ENCODE results near the gene PROB1. TPM values are rescaled to one million over a fixed set of nuclear protein-coding genes. Genes with fewer than 3 reads are reported as not detected.
A peak's percentile ranks its signal among the peaks of the same experiment; 100 is the strongest.

PROB1 gene
- total and polyA plus RNA-seq, 2 of the 13 experiments (the other 11 are each of a cell fraction or from before 2014, with no cell fraction given) = 0.69 to 1.1 TPM

DNA sequence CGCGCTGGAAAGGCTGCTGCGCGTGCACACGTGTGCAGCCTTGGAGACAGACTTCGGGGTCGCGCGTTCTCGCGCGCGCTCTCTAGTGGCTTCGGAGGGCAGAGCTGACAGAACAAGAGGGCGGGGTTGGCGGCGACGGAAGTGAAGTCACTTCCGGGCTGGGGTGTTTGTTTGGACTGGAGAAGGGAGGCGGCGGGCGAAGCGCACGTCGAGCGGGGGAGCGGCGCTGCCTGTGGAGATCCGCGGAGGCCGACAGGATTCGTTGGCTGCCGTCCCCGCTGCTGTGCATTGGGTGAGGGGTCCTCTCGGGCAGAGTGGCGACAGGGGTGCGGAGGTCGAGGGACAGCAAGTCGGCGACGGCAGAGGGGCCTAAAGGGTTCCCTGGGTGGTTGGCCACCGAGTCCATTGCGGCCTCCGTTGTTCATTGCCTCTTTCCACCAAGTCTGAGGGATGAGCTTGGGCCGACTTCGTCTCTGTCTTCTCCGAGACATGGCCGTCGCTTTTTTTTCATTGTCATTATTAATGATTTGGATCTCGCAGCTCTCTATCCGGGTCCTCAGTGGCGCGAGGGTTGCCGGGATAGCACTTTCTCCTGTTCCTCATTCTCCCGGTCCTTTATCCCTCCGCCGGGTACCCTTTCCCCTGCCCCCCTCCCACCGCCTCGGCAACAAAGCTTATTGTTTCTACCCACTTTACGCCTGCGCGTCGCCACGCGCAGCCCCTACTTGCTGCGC, 53.0 kb downstream of the PROB1 start, which contains the start of gene PAIP2 (continued):
- TF ChIP-seq, protein P1, sequence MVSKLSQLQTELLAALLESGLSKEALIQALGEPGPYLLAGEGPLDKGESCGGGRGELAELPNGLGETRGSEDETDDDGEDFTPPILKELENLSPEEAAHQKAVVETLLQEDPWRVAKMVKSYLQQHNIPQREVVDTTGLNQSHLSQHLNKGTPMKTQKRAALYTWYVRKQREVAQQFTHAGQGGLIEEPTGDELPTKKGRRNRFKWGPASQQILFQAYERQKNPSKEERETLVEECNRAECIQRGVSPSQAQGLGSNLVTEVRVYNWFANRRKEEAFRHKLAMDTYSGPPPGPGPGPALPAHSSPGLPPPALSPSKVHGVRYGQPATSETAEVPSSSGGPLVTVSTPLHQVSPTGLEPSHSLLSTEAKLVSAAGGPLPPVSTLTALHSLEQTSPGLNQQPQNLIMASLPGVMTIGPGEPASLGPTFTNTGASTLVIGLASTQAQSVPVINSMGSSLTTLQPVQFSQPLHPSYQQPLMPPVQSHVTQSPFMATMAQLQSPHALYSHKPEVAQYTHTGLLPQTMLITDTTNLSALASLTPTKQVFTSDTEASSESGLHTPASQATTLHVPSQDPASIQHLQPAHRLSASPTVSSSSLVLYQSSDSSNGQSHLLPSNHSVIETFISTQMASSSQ (IDR thresholded peaks at IDR 0.05; ENCODE audit: low read depth) = no peak
- TF ChIP-seq, protein P1 (CRISPR knock-in tag; IDR thresholded peaks at IDR 0.05; ENCODE audit: borderline replicate concordance) = 0 out of 2 replicates have a peak, but pooled peaks have one; percentile 61
- TF ChIP-seq NFKBIZ (CRISPR knock-in tag; IDR thresholded peaks at IDR 0.05) (no peak), RBFOX2 (IDR thresholded peaks at IDR 0.05; ENCODE audit: low read depth, low read length) (peak; percentile 97), FOXM1 (CRISPR knock-in tag; IDR thresholded peaks at IDR 0.05) (no peak), ZMAT3 (CRISPR knock-in tag; conservative IDR thresholded peaks at IDR 0.05) (peak; percentile 57), ZNF383 (CRISPR knock-in tag; IDR thresholded peaks at IDR 0.05; ENCODE audit: borderline replicate concordance) (no peak; the same call in 1 of the 2 replicates), KMT2A (CRISPR knock-in tag; IDR thresholded peaks at IDR 0.05) (peak; percentile 58; the same call in 1 of the 2 replicates), ZBTB38 (CRISPR knock-in tag; IDR thresholded peaks at IDR 0.05) (peak; percentile 80; the same call in 1 of the 2 replicates), ZFP1 (CRISPR knock-in tag; IDR thresholded peaks at IDR 0.05) (no peak), XRCC5 (optimal IDR thresholded peaks at IDR 0.05; ENCODE audit: low read length) (peak; percentile 90), TBL1XR1 (IDR thresholded peaks at IDR 0.05; ENCODE audit: borderline replicate concordance, low read length, partially characterized antibody) (peak; percentile 57), HNF4G (IDR thresholded peaks at IDR 0.05; ENCODE audit: borderline replicate concordance, low read depth, low read length) (no peak; the same call in 1 of the 2 replicates), HNF4G (CRISPR knock-in tag; IDR thresholded peaks at IDR 0.05; ENCODE audit: borderline replicate concordance, low read depth) (0 out of 2 replicates have a peak, but pooled peaks have one; percentile 34), ELF1 (CRISPR knock-in tag; IDR thresholded peaks at IDR 0.05) (peak; percentile 91), PHF5A (CRISPR knock-in tag; IDR thresholded peaks at IDR 0.05; ENCODE audit: low read depth, unreplicated experiment) (no peak), HNRNPLL (IDR thresholded peaks at IDR 0.05; ENCODE audit: low read depth, low read length, poor library complexity, severe bottlenecking) (peak; percentile 71)
- TF ChIP-seq, protein P2, sequence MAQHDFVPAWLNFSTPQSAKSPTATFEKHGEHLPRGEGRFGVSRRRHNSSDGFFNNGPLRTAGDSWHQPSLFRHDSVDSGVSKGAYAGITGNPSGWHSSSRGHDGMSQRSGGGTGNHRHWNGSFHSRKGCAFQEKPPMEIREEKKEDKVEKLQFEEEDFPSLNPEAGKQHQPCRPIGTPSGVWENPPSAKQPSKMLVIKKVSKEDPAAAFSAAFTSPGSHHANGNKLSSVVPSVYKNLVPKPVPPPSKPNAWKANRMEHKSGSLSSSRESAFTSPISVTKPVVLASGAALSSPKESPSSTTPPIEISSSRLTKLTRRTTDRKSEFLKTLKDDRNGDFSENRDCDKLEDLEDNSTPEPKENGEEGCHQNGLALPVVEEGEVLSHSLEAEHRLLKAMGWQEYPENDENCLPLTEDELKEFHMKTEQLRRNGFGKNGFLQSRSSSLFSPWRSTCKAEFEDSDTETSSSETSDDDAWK (CRISPR knock-in tag; IDR thresholded peaks at IDR 0.05) = no peak
- TF ChIP-seq, protein P3, sequence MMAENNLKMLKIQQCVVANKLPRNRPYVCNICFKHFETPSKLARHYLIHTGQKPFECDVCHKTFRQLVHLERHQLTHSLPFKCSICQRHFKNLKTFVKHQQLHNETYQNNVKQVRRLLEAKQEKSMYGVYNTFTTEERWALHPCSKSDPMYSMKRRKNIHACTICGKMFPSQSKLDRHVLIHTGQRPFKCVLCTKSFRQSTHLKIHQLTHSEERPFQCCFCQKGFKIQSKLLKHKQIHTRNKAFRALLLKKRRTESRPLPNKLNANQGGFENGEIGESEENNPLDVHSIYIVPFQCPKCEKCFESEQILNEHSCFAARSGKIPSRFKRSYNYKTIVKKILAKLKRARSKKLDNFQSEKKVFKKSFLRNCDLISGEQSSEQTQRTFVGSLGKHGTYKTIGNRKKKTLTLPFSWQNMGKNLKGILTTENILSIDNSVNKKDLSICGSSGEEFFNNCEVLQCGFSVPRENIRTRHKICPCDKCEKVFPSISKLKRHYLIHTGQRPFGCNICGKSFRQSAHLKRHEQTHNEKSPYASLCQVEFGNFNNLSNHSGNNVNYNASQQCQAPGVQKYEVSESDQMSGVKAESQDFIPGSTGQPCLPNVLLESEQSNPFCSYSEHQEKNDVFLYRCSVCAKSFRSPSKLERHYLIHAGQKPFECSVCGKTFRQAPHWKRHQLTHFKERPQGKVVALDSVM (CRISPR knock-in tag; IDR thresholded peaks at IDR 0.05) = peak; percentile 74
- TF ChIP-seq, protein P4, sequence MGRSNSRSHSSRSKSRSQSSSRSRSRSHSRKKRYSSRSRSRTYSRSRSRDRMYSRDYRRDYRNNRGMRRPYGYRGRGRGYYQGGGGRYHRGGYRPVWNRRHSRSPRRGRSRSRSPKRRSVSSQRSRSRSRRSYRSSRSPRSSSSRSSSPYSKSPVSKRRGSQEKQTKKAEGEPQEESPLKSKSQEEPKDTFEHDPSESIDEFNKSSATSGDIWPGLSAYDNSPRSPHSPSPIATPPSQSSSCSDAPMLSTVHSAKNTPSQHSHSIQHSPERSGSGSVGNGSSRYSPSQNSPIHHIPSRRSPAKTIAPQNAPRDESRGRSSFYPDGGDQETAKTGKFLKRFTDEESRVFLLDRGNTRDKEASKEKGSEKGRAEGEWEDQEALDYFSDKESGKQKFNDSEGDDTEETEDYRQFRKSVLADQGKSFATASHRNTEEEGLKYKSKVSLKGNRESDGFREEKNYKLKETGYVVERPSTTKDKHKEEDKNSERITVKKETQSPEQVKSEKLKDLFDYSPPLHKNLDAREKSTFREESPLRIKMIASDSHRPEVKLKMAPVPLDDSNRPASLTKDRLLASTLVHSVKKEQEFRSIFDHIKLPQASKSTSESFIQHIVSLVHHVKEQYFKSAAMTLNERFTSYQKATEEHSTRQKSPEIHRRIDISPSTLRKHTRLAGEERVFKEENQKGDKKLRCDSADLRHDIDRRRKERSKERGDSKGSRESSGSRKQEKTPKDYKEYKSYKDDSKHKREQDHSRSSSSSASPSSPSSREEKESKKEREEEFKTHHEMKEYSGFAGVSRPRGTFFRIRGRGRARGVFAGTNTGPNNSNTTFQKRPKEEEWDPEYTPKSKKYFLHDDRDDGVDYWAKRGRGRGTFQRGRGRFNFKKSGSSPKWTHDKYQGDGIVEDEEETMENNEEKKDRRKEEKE (IDR thresholded peaks at IDR 0.05) = no peak
